Osteoblast (primary cell): Measurements from ENCODE around the gene CDCA4. TPM values are rescaled to one million over a fixed set of nuclear protein-coding genes. Genes with fewer than 3 reads are reported as not detected.

ENCODE experiments used
- DNase-seq: peaks from one replicate; pipeline ENCODE4 v3.0.0; 2011; ENCODE audit warnings: low spot score, mixed read lengths; ENCODE audit not compliant: insufficient read length; ENCODE audit errors: missing footprints
- H2AFZ ChIP-seq: 2 replicates; pipeline ENCODE4 v1.6.0; 2011; ENCODE audit warnings: mild to moderate bottlenecking, low read length
- H3K27ac ChIP-seq: 2 replicates; pipeline ENCODE4 v1.5.1; 2011; ENCODE audit warnings: mild to moderate bottlenecking, low read depth, low read length, moderate library complexity
- H3K27me3 ChIP-seq: 2 replicates; pipeline ENCODE4 v1.6.0; 2012; ENCODE audit warnings: mild to moderate bottlenecking, control low read depth, inconsistent platforms, low read length, moderate library complexity; ENCODE audit not compliant: insufficient read depth
- H3K36me3 ChIP-seq: 2 replicates; pipeline ENCODE4 v1.5.1; 2011; ENCODE audit warnings: mild to moderate bottlenecking, low read length, control low read depth, moderate library complexity; ENCODE audit not compliant: insufficient read depth
- H3K4me1 ChIP-seq: 2 replicates; pipeline ENCODE4 v1.5.1; 2011; ENCODE audit warnings: mild to moderate bottlenecking, low read length, control low read depth, moderate library complexity; ENCODE audit not compliant: insufficient read depth
- H3K4me2 ChIP-seq: 2 replicates; pipeline ENCODE4 v1.6.0; 2011; ENCODE audit warnings: mild to moderate bottlenecking, low read length; ENCODE audit not compliant: insufficient read depth
- H3K4me3 ChIP-seq: fragments of 200-600 bp; sonication (generic); 3 replicates; pipeline ENCODE4 v1.5.1; 2012; ENCODE audit warnings: mild to moderate bottlenecking, low read length, inconsistent platforms; ENCODE audit not compliant: insufficient read depth
- H3K79me2 ChIP-seq: 2 replicates; pipeline ENCODE4 v1.6.0; 2012; ENCODE audit warnings: mild to moderate bottlenecking, low read length, control low read depth, inconsistent platforms; ENCODE audit not compliant: insufficient read depth
- H3K9me3 ChIP-seq: 2 replicates; pipeline ENCODE4 v1.5.1; 2011; ENCODE audit warnings: low read depth, low read length, control low read depth
- H4K20me1 ChIP-seq: 2 replicates; pipeline ENCODE4 v1.6.0; 2012; ENCODE audit warnings: mild to moderate bottlenecking, low read length, control low read depth; ENCODE audit not compliant: insufficient read depth
- CTCF ChIP-seq: IDR thresholded peaks from 2 replicates; pipeline ENCODE4 v1.5.1; 2011; ENCODE audit warnings: mild to moderate bottlenecking, low read depth, low read length, moderate library complexity; ENCODE audit errors: extremely low read depth
- total RNA-seq: library from RNA; depleted of rRNA; stranded (reverse); fragments of >200 nt; gene quantifications from 2 replicates; pipeline ENCODE4 v1.2.3, GENCODE V29; 2012

Gene CDCA4
- total RNA-seq, 1 donor: 13.8 TPM

- H3K36me3 ChIP-seq: no peaks in the 10 kb centered on the region
- H4K20me1 ChIP-seq: no peaks in the 10 kb centered on the region
- peaks cover 2% of the 10 kb centered on the region for H3K79me2 ChIP-seq
- peaks cover 40% of the 10 kb centered on the region for H3K4me1 ChIP-seq
- H2AFZ ChIP-seq: peak overlapping the region; percentile 76
- H3K9me3 ChIP-seq: no peaks in the 10 kb centered on the region
- peak overlapping the region; percentile 57 for H3K4me3 ChIP-seq
- TF ChIP-seq CTCF: no peak
- H3K27ac ChIP-seq: peak overlapping the region; percentile 77
- H3K27me3 ChIP-seq: no peaks in the 10 kb centered on the region
- DNase-seq: peak; percentile 96
- H3K4me2 ChIP-seq: peak overlapping the region; percentile 55
Observed at GRCh38 chr14:104973385-104974145, 47.3 kb downstream of the CDCA4 start.

- Histone ChIP-seq H3K4me1 (peaks cover 45% of the 10 kb centered on the region), H3K4me3 (peak overlapping the region; percentile 48), H3K9me3 (no peaks in the 10 kb centered on the region), H4K20me1 (no peaks in the 10 kb centered on the region), H3K36me3 (no peaks in the 10 kb centered on the region), H3K79me2 (peaks cover 2% of the 10 kb centered on the region), H2AFZ (peak overlapping the region; percentile 72), H3K27me3 (no peaks in the 10 kb centered on the region), H3K4me2 (peak overlapping the region; percentile 55), H3K27ac (peak overlapping the region; percentile 77)
- peak; percentile 100 for DNase-seq
- TF ChIP-seq CTCF: no peak
Observed at GRCh38 chr14:104973135-104973384, 47.8 kb downstream of the CDCA4 start.

- no peak for TF ChIP-seq CTCF
- no peaks in the 10 kb centered on the region for H4K20me1 ChIP-seq
- peaks cover 43% of the 10 kb centered on the region for H3K4me1 ChIP-seq
- DNase-seq: peak; percentile 95
- H3K9me3 ChIP-seq: no peaks in the 10 kb centered on the region
- H3K27ac ChIP-seq: peak overlapping the region; percentile 77
- H3K4me3 ChIP-seq: peak overlapping the region; percentile 48
- peak overlapping the region; percentile 55 for H3K4me2 ChIP-seq
- H2AFZ ChIP-seq: peak overlapping the region; percentile 72
- H3K79me2 ChIP-seq: peaks cover 2% of the 10 kb centered on the region
- no peaks in the 10 kb centered on the region for H3K27me3 ChIP-seq
- no peaks in the 10 kb centered on the region for H3K36me3 ChIP-seq
Observed at GRCh38 chr14:104972301-104973134, 48.4 kb downstream of the CDCA4 start.
